ENCODE measurements around the gene CDH23.
"Not testable (repeated sequence)": the region's sequence is repeated elsewhere in the genome, so short reads cannot be mapped to it uniquely, and the experiment has no call there.

Gene CDH23

DNA sequence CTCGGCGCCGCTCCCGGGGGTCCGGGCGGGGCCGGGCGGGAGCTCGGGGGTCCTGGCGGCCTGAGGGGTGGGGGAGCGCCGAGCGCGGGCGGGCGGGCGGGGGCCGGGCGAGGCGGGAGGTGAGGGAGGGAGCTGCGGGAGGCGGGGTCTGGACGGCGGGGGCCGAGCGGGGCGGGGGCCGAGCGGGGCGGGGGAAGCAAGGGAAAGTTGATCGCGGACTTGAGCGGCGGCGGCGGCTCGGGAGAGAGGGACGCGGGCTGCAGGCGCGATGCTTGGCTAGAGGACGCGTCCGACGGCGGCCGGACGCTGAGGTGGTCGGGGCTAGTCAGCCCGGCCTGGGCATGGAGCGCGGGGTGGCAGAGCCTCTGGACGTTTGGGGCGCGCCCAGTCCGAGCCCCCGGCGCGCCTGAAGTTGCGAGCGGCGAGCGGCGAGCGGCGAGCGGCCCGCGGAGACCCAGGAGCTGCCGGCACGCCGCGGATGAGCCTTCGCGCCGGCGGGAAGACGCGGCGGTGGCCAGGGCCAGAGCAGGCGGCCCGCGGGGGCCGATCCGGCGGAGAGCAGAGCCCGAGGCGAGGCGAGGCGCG, at the start of gene CDH23:
CDH23 (plus strand) TSS at position 210 of the 585 bp plus-strand sequence. CDS start 42,912 bp downstream, outside the sequence.
- in situ Hi-C loops (cut with HindIII; ENCODE audit: low pct_unique_long_range_greater_than_20kb, low sequenced_read_pairs): no loop called here
- no peak for DNase-seq (ENCODE audit: low read depth in 1 of 2, low spot score in 1 of 2)
- no peak for TF ChIP-seq JUND (IDR thresholded peaks at IDR 0.05; ENCODE audit: low read depth)

DNA sequence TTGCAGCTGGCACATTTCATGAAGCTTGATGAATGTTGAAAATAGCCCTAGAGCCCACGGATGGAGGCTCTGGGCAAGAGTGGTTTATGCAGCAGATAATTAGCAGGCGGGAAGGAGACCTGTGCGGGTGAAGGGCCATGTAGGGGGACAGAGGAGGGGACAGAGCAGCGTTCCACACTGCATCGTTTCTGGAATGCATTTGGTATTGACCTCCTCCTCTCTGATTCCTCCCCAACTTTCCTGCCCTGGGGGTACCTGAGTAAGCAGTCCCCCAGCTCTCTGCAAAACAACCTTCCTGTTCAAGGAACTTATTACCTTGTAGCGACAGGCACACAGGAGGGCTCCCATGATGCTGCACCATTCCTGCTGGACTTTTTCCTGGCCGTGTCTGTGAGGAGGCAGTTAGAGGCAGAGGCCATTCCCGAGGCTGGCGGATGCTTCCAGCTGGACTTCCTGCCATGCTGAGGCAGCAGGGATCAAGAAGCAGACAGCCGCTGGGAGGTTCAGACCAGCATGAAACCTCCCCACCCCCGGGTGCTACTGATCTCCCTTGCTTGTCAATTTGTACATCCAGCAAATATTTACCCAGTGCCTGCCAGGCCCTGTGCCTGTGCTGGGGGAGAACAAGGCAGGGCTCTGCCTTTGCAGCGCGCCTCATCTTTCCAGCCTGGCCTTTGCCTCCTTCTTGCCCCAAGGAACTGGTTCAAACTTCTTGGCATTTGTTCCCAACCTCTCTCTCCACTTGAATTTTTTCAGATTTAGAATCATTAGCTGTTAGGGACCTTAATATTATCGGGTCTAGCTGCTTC, 48.9 kb upstream of the CDH23 start:
- in situ Hi-C loops (cut with HindIII; ENCODE audit: low pct_unique_long_range_greater_than_20kb, low sequenced_read_pairs): no loop called here
- no peak for DNase-seq (ENCODE audit: low read depth in 1 of 2, low spot score in 1 of 2)
- TF ChIP-seq JUND (IDR thresholded peaks at IDR 0.05; ENCODE audit: low read depth): no peak

DNA sequence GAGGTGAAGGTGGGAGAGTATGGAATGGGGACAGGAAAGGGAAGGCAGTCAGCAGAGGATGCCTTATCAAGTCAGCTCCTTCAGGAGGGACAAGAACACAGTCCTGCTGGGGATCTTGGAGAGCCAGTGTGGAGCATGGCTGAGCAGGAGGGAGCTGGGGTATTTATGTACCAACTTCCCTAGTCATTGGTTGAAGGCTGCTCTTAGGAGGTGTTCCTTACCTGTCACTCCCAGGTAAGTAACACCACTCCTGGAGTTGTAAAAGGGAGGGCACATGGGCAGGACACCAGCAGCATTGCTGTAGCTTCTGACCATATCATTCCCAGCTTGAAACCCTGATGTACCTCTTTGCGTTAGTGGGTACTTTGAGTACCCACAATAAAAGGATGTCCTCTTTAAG, 47.9 kb upstream of the CDH23 start:
- in situ Hi-C loops (cut with HindIII; ENCODE audit: low pct_unique_long_range_greater_than_20kb, low sequenced_read_pairs): no loop called here
- no peak for DNase-seq (ENCODE audit: low read depth in 1 of 2, low spot score in 1 of 2)
- no peak for TF ChIP-seq JUND (IDR thresholded peaks at IDR 0.05; ENCODE audit: low read depth)

DNA sequence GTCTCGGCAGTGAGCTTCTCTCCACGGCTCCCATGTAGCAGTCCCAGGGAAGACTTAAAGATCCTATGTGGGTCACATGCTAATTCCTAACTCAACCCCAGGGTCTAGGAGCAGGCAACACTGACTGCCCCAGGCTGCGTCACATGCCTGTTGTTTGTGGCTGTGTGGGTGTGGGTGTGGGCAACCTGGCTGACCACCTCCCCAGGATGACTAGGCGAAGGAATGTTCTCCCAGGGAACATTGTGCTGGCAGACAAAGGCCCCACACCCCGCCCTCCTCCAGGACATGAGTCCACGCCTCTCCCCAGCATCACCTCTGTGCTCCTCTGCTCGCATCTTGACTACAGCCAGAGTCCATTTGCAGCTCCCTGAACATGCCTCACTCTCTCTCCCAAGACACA, 47.3 kb upstream of the CDH23 start:
- in situ Hi-C loops (cut with HindIII; ENCODE audit: low pct_unique_long_range_greater_than_20kb, low sequenced_read_pairs): no loop called here
- DNase-seq (ENCODE audit: low read depth in 1 of 2, low spot score in 1 of 2): no peak
- TF ChIP-seq JUND (IDR thresholded peaks at IDR 0.05; ENCODE audit: low read depth): no peak

DNA sequence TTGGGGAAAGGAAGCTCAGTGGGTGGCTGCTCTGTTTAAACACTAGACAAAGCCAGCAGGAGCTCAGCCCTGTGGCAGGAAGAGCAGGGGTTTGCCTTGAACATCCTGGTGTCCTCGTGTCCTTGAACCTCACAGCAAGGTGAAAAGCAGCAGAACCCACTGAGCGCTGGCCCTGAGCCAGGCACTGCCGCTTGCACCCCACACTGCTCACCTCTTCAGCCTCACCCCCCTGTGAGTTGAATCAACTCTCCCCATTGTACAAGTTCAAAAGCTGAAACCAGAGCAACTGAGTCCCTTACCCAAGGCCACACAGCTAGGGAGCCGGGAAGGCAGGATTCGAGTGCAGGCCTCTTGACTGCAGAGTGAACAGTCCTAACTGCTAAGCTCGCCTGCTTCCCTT, 45.6 kb upstream of the CDH23 start:
- no peak for TF ChIP-seq JUND (IDR thresholded peaks at IDR 0.05; ENCODE audit: low read depth)
- DNase-seq (ENCODE audit: low read depth in 1 of 2, low spot score in 1 of 2): no peak
- in situ Hi-C loops (cut with HindIII; ENCODE audit: low pct_unique_long_range_greater_than_20kb, low sequenced_read_pairs): no loop called here

DNA sequence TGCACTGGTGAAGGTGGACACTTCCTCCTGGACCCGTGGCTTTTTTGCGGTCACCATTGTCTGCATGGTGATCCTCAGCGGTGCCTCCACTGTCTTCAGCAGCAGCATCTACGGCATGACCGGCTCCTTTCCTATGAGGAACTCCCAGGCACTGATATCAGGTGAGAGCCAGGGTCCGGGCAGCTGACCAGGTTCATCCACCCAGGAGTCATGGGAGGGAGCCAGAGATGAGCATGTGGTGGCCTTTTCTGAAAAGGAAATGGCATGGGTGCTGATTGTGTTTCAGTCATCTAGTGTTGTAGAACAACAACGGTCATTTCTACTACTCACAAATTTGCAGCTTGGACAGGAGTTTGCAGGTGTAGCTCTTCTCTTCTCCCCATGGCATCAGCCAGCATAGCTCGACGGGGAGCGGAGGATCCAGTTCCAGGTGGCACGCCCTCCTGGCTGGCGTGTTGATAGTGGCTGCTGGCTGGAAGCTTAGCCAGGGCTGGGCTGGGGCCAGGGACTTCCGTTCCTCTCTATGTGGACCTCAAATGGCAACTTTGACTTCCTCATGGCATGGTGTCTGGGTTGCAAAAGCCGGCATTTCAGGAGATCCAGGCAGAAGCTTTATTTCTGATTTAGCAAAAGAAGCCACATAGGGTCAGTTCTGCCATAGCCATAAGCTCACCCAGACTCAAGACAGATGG, 44.9 kb upstream of the CDH23 start:
- TF ChIP-seq JUND (IDR thresholded peaks at IDR 0.05; ENCODE audit: low read depth): no peak
- in situ Hi-C loops (cut with HindIII; ENCODE audit: low pct_unique_long_range_greater_than_20kb, low sequenced_read_pairs): no loop called here
- DNase-seq (ENCODE audit: low read depth in 1 of 2, low spot score in 1 of 2): no peak

DNA sequence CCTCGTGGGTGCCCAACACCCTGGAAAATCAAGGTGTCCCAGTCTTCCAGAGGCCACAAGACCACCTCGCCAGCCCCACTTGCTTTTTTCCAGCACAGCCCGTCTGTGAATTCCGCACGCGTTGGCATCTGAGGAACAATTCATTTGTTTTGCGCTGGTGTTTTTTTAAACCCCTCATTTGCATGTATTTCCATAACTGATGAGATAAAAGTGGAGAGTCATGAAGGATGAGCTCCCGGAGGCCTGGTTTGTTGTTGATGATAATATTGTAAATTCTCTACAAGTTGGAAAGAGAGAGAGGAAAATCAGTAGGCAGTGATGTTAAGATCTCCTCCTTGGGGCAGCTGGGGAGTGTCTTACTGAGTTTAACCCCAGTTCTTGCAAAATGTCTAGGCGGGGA, 43.1 kb upstream of the CDH23 start:
- in situ Hi-C loops (cut with HindIII; ENCODE audit: low pct_unique_long_range_greater_than_20kb, low sequenced_read_pairs): no loop called here
- TF ChIP-seq JUND (IDR thresholded peaks at IDR 0.05; ENCODE audit: low read depth): no peak
- no peak for DNase-seq (ENCODE audit: low read depth in 1 of 2, low spot score in 1 of 2)

DNA sequence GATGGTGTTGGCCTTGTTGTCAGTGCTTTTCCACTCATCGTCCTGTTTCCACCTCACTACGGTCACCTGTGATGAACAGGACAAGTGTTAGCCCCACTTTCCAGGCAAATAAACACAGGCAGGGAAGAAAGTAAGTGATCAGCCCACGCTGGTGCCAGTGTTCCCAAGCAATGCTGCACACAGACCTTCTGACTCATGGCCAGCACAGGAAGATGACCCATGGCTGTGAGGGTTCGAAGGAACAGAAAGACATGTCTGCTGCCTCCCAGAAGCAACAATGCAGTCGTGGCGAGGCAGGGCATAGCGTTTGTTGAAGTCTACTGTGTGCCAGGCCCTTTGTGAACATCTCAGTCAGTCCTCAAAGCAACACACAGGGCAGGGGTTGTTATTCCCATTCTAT, 41.9 kb upstream of the CDH23 start:
- DNase-seq (ENCODE audit: low read depth in 1 of 2, low spot score in 1 of 2): no peak
- in situ Hi-C loops (cut with HindIII; ENCODE audit: low pct_unique_long_range_greater_than_20kb, low sequenced_read_pairs): no loop called here
- TF ChIP-seq JUND (IDR thresholded peaks at IDR 0.05; ENCODE audit: low read depth): no peak

DNA sequence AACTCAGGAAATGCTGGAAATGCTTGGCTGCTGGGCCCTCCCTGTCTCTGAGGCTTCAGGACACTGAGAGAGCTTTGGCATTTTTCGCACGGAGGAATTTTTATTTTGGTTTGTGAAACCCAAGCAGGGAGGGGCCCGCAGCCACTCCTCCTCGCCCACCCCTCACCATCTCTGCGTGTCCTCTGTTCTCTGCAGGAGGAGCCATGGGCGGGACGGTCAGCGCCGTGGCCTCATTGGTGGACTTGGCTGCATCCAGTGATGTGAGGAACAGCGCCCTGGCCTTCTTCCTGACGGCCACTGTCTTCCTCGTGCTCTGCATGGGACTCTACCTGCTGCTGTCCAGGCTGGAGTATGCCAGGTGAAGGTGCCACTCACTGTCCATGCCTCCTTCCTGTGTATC, 40.8 kb upstream of the CDH23 start:
- no peak for DNase-seq (ENCODE audit: low read depth in 1 of 2, low spot score in 1 of 2)
- no peak for TF ChIP-seq JUND (IDR thresholded peaks at IDR 0.05; ENCODE audit: low read depth)
- in situ Hi-C loops (cut with HindIII; ENCODE audit: low pct_unique_long_range_greater_than_20kb, low sequenced_read_pairs): no loop called here

DNA sequence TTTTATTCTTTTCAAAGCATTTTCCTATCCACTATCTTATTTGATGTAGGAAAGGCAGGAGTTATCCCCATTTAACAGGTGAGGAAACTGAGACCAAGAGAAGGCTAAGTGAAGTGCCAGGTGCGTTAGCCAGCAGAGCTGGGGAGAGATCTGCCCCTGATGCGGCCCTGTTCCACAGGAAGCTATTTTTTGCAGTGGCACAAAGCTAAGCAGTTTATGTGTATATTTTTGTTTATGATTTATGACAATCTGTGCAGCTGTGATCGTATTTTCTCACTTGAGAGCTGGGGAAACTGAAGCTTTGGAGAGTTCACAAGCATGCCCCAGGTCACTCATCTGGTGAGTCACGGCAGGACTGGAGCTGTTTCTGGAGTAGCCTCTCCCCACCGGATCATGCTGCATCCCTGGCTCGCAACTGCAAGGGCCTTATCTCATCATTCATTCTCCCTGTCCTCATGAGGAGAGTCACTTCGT, 38.9 kb upstream of the CDH23 start:
- TF ChIP-seq JUND (IDR thresholded peaks at IDR 0.05; ENCODE audit: low read depth): no peak
- no peak for DNase-seq (ENCODE audit: low read depth in 1 of 2, low spot score in 1 of 2)
- in situ Hi-C loops (cut with HindIII; ENCODE audit: low pct_unique_long_range_greater_than_20kb, low sequenced_read_pairs): no loop called here

DNA sequence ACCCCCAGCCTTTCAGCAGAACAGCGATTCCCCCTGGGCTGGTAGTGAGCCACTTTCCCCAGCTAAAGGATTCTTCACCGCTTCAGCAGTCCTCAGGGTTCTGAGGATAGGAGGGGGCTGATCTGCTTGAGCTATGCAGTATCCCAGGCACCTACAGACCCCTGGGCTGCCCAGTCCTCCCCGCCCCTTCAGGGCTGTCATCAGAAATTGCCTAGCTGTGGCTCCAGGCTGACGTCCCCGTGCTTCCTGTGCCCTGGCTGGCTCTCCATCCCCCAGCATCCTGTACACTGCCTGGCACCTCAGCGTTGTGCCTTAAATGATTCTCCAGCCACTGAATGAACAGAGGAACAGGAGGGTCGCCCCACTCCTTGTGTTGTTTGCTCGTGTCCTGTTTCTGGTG, 38.4 kb upstream of the CDH23 start:
- in situ Hi-C loops (cut with HindIII; ENCODE audit: low pct_unique_long_range_greater_than_20kb, low sequenced_read_pairs): no loop called here
- DNase-seq (ENCODE audit: low read depth in 1 of 2, low spot score in 1 of 2): no peak
- no peak for TF ChIP-seq JUND (IDR thresholded peaks at IDR 0.05; ENCODE audit: low read depth)

DNA sequence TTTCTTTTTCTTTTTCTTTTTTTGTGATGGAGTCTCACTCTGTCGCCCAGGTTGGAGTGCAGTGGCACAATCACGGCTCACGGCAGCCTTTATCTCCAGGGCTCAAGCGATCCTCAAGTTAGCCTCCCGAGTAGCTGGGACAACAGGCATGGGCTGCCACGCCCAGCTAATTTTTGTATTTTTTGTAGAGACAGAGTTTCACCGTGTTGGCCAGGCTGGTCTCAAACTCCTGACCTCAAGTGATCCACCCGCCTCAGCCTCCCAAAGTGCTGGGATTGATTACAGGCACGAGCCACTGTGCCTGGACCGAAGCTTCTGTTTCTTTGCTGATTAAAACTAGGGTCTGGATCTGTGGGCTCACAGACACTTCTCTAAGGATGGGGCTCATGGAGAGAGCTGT, 37.8 kb upstream of the CDH23 start:
- DNase-seq (ENCODE audit: low read depth in 1 of 2, low spot score in 1 of 2); in situ Hi-C loops (cut with HindIII; ENCODE audit: low pct_unique_long_range_greater_than_20kb, low sequenced_read_pairs): not testable (repeated sequence)

Measured in T47D (cell line).